ENCODE results near the gene ITGB6.

- TF ChIP-seq CTCF (IDR thresholded peaks at IDR 0.05; ENCODE audit: low read depth, low read length, poor library complexity, severe bottlenecking) (no peak), EZH2phosphoT487 (IDR thresholded peaks at IDR 0.05; ENCODE audit: borderline replicate concordance, low read length) (no peak)
Measured at GRCh38 chr2:160208655-160209515, 8.8 kb upstream of the ITGB6 start.

Measured in DOHH2 (cell line).